ENCODE measurements around the gene TMEM60.
A peak's percentile ranks its signal among the peaks of the same experiment; 100 is the strongest.
"Not testable (repeated sequence)": the region's sequence is repeated elsewhere in the genome, so short reads cannot be mapped to it uniquely, and the experiment has no call there.

The TMEM60 gene

GRCh38 chr7:77800730-77801129, 2.5 kb upstream of the TMEM60 start:
- no peaks in the 10 kb centered on the region for H3K27me3 Mint-ChIP-seq
- DNase-seq: no peak
- no peak for ATAC-seq (replicated peaks)
- peaks cover 53 to 76% of the 10 kb centered on the region in 2 donors for H3K4me1 Mint-ChIP-seq (ENCODE audit: low read depth in 2 of 2)
- peak overlapping the region; percentile 36 to 62 for H3K4me3 Mint-ChIP-seq
- peaks cover 13% of the 10 kb centered on the region for H3K36me3 Mint-ChIP-seq (ENCODE audit: insufficient read depth)
- H3K9me3 Mint-ChIP-seq: no peaks in the 10 kb centered on the region
- H3K27ac Mint-ChIP-seq: peak overlapping the region in 1 of 2 donors; percentile 51

- no peak for DNase-seq
- Mint-ChIP-seq H3K9me3 (no peaks in the 10 kb centered on the region), H3K36me3 (ENCODE audit: insufficient read depth) (peaks cover 13% of the 10 kb centered on the region), H3K27ac (peak overlapping the region; percentile 87 to 94), H3K4me3 (peak overlapping the region; percentile 87 to 97), H3K4me1 (ENCODE audit: low read depth in 2 of 2) (peaks cover 47 to 70% of the 10 kb centered on the region in 2 donors), H3K27me3 (no peaks in the 10 kb centered on the region)
- no peak for ATAC-seq (replicated peaks)
Observed at GRCh38 chr7:77800158-77800557, 1.9 kb upstream of the TMEM60 start.

GRCh38 chr7:77799078-77799964, 1.1 kb upstream of the TMEM60 start:
- no peak for ATAC-seq (replicated peaks)
- DNase-seq: peak; percentile 5 to 14 (median 6)
- Mint-ChIP-seq H3K9me3 (no peaks in the 10 kb centered on the region), H3K27me3 (no peaks in the 10 kb centered on the region), H3K4me3 (peak overlapping the region; percentile 87 to 97), H3K27ac (peak overlapping the region; percentile 87 to 94), H3K4me1 (ENCODE audit: low read depth in 2 of 2) (peaks cover 46 to 68% of the 10 kb centered on the region in 2 donors), H3K36me3 (ENCODE audit: insufficient read depth) (peaks cover 16% of the 10 kb centered on the region)

- DNase-seq (no peak), ATAC-seq (replicated peaks) (peak; percentile 35)
- H3K4me3 Mint-ChIP-seq: peak overlapping the region; percentile 87 to 97
- peaks cover 16% of the 10 kb centered on the region for H3K36me3 Mint-ChIP-seq (ENCODE audit: insufficient read depth)
- no peaks in the 10 kb centered on the region for H3K9me3 Mint-ChIP-seq
- peak overlapping the region; percentile 87 to 94 for H3K27ac Mint-ChIP-seq
- peaks cover 37 to 60% of the 10 kb centered on the region in 2 donors for H3K4me1 Mint-ChIP-seq (ENCODE audit: low read depth in 2 of 2)
- no peaks in the 10 kb centered on the region for H3K27me3 Mint-ChIP-seq
Observed at GRCh38 chr7:77797734-77798393, 370 bp downstream of the TMEM60 start.

GRCh38 chr7:77796960-77797359, 1.3 kb downstream of the TMEM60 start:
- no peaks in the 10 kb centered on the region for H3K27me3 Mint-ChIP-seq
- no peaks in the 10 kb centered on the region for H3K9me3 Mint-ChIP-seq
- DNase-seq (no peak), ATAC-seq (replicated peaks) (no peak)
- peaks cover 30 to 51% of the 10 kb centered on the region in 2 donors for H3K4me1 Mint-ChIP-seq (ENCODE audit: low read depth in 2 of 2)
- peak overlapping the region; percentile 87 to 97 for H3K4me3 Mint-ChIP-seq
- peak overlapping the region in 1 of 2 donors; percentile 9 for H3K27ac Mint-ChIP-seq
- H3K36me3 Mint-ChIP-seq (ENCODE audit: insufficient read depth): peaks cover 16% of the 10 kb centered on the region

GRCh38 chr7:77796109-77796508, 2.1 kb downstream of the TMEM60 start:
- peak overlapping the region in 1 of 2 donors; percentile 9 for H3K27ac Mint-ChIP-seq
- peaks cover 27 to 45% of the 10 kb centered on the region in 2 donors for H3K4me1 Mint-ChIP-seq (ENCODE audit: low read depth in 2 of 2)
- ATAC-seq (replicated peaks) (no peak), DNase-seq (no peak)
- H3K27me3 Mint-ChIP-seq: no peaks in the 10 kb centered on the region
- no peaks in the 10 kb centered on the region for H3K9me3 Mint-ChIP-seq
- peak overlapping the region in 1 of 2 donors; percentile 87 for H3K4me3 Mint-ChIP-seq
- peaks cover 16% of the 10 kb centered on the region for H3K36me3 Mint-ChIP-seq (ENCODE audit: insufficient read depth)

GRCh38 chr7:77794000-77794399, 4.2 kb downstream of the TMEM60 start:
- no peak overlapping the region for H3K4me3 Mint-ChIP-seq
- H3K27ac Mint-ChIP-seq: peak overlapping the region in 1 of 2 donors; percentile 5
- no peaks in the 10 kb centered on the region for H3K9me3 Mint-ChIP-seq
- no peaks in the 10 kb centered on the region for H3K27me3 Mint-ChIP-seq
- ATAC-seq (replicated peaks): no peak
- no peak for DNase-seq
- H3K4me1 Mint-ChIP-seq (ENCODE audit: low read depth in 2 of 2): peaks cover 16 to 30% of the 10 kb centered on the region in 2 donors
- peaks cover 20% of the 10 kb centered on the region for H3K36me3 Mint-ChIP-seq (ENCODE audit: insufficient read depth)

GRCh38 chr7:77791956-77792355, 6.3 kb downstream of the TMEM60 start:
- Mint-ChIP-seq H3K4me3 (no peak overlapping the region), H3K36me3 (ENCODE audit: insufficient read depth) (peaks cover 8% of the 10 kb centered on the region), H3K9me3 (no peaks in the 10 kb centered on the region), H3K27me3 (no peaks in the 10 kb centered on the region), H3K4me1 (ENCODE audit: low read depth in 2 of 2) (peaks cover 12 to 24% of the 10 kb centered on the region in 2 donors), H3K27ac (no peak overlapping the region)
- ATAC-seq (replicated peaks): no peak
- no peak for DNase-seq

- peaks cover 9 to 20% of the 10 kb centered on the region in 2 donors for H3K4me1 Mint-ChIP-seq (ENCODE audit: low read depth in 2 of 2)
- DNase-seq (no peak), ATAC-seq (replicated peaks) (no peak)
- no peak overlapping the region for H3K4me3 Mint-ChIP-seq
- H3K36me3 Mint-ChIP-seq (ENCODE audit: insufficient read depth): peaks cover 8% of the 10 kb centered on the region
- H3K27me3 Mint-ChIP-seq: no peaks in the 10 kb centered on the region
- H3K27ac Mint-ChIP-seq: no peak overlapping the region
- no peaks in the 10 kb centered on the region for H3K9me3 Mint-ChIP-seq
Observed at GRCh38 chr7:77791336-77791735, 6.9 kb downstream of the TMEM60 start.

- no peak for DNase-seq
- Mint-ChIP-seq H3K27me3 (no peaks in the 10 kb centered on the region), H3K9me3 (no peaks in the 10 kb centered on the region), H3K4me1 (ENCODE audit: low read depth in 2 of 2) (peaks cover 4 to 5% of the 10 kb centered on the region in 2 donors), H3K36me3 (ENCODE audit: insufficient read depth) (peaks cover 5% of the 10 kb centered on the region), H3K27ac (peak overlapping the region; percentile 69 to 70), H3K4me3 (no peak overlapping the region)
- ATAC-seq (replicated peaks): no peak
Observed at GRCh38 chr7:77788327-77788902, 9.8 kb downstream of the TMEM60 start.

- Mint-ChIP-seq H3K27me3 (no peaks in the 10 kb centered on the region), H3K27ac (no peak overlapping the region), H3K9me3 (no peaks in the 10 kb centered on the region), H3K4me1 (ENCODE audit: low read depth in 2 of 2) (peaks cover 4 to 5% of the 10 kb centered on the region in 2 donors), H3K36me3 (ENCODE audit: insufficient read depth) (peaks cover 5% of the 10 kb centered on the region), H3K4me3 (no peak overlapping the region)
- DNase-seq (no peak), ATAC-seq (replicated peaks) (no peak)
Observed at GRCh38 chr7:77786741-77787140, 11.5 kb downstream of the TMEM60 start.

GRCh38 chr7:77786018-77786417, 12.2 kb downstream of the TMEM60 start:
- peaks cover 4 to 5% of the 10 kb centered on the region in 2 donors for H3K4me1 Mint-ChIP-seq (ENCODE audit: low read depth in 2 of 2)
- H3K36me3 Mint-ChIP-seq (ENCODE audit: insufficient read depth): peaks cover 11% of the 10 kb centered on the region
- no peaks in the 10 kb centered on the region for H3K9me3 Mint-ChIP-seq
- H3K27me3 Mint-ChIP-seq: no peaks in the 10 kb centered on the region
- peak overlapping the region; percentile 0 to 21 for H3K27ac Mint-ChIP-seq
- ATAC-seq (replicated peaks) (no peak), DNase-seq (no peak)
- no peak overlapping the region for H3K4me3 Mint-ChIP-seq

GRCh38 chr7:77784426-77784825, 13.8 kb downstream of the TMEM60 start:
- DNase-seq; H3K9me3 Mint-ChIP-seq; H3K4me3 Mint-ChIP-seq; H3K4me1 Mint-ChIP-seq (ENCODE audit: low read depth in 2 of 2); ATAC-seq (replicated peaks); H3K27me3 Mint-ChIP-seq: not testable (repeated sequence)
- Mint-ChIP-seq H3K27ac (peak overlapping the region in 1 of 2 donors; percentile 0), H3K36me3 (ENCODE audit: insufficient read depth) (peaks cover 20% of the 10 kb centered on the region)
